Measurements from ENCODE around the gene B3GNT3.
A peak's percentile ranks its signal among the peaks of the same experiment; 100 is the strongest.

Gene B3GNT3

DNA sequence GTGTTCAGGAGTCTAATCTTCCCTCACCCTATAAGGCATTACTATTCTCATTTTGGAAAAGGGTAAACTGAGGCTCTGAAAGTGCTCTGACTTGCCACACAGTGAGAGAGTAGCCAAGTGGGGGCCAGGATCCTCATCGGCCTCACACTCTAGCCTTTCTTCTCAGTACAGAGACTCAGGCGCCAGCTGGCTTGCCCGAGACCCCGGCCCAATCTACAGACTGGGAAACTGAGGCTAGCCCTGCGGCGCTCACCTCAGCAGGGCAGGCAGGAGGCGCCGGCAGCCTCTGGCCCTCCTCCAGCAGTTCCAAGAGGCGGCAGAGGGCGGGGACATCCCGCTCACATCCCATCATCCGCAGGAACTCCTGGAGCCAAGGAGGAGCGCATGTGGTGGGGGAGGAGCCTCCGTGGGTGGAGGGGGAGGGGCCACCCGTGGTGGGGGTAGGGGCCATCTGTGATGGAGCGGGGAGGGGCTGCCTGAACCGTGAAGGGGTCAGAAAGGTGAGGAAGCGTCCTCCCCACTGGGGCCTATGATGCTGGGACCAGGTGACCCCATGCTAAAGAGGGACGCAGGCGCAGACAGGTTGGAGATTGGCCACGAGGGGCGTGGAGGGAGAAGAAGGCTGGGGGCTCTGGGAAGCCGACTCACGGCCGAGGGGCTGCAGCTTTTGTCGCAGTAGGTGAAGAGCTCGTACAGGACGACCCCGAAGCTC lies 35.1 kb downstream of the B3GNT3 start:
- no peak for DNase-seq (ENCODE audit: low read depth)
- H3K4me3 ChIP-seq (ENCODE audit: low read depth, low read length) = no peak overlapping the region
- TF ChIP-seq, protein P1, sequence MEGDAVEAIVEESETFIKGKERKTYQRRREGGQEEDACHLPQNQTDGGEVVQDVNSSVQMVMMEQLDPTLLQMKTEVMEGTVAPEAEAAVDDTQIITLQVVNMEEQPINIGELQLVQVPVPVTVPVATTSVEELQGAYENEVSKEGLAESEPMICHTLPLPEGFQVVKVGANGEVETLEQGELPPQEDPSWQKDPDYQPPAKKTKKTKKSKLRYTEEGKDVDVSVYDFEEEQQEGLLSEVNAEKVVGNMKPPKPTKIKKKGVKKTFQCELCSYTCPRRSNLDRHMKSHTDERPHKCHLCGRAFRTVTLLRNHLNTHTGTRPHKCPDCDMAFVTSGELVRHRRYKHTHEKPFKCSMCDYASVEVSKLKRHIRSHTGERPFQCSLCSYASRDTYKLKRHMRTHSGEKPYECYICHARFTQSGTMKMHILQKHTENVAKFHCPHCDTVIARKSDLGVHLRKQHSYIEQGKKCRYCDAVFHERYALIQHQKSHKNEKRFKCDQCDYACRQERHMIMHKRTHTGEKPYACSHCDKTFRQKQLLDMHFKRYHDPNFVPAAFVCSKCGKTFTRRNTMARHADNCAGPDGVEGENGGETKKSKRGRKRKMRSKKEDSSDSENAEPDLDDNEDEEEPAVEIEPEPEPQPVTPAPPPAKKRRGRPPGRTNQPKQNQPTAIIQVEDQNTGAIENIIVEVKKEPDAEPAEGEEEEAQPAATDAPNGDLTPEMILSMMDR (IDR thresholded peaks at IDR 0.05; ENCODE audit: low read depth, low read length) = no peak
- TF ChIP-seq, protein P2, sequence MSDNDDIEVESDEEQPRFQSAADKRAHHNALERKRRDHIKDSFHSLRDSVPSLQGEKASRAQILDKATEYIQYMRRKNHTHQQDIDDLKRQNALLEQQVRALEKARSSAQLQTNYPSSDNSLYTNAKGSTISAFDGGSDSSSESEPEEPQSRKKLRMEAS (IDR thresholded peaks at IDR 0.05; ENCODE audit: low read depth, low read length) = no peak
- no peak for TF ChIP-seq MYC (IDR thresholded peaks at IDR 0.05; ENCODE audit: low read depth, low read length)
- no peak for TF ChIP-seq POLR2A (IDR thresholded peaks at IDR 0.05; ENCODE audit: extremely low read depth, insufficient read length)

DNA sequence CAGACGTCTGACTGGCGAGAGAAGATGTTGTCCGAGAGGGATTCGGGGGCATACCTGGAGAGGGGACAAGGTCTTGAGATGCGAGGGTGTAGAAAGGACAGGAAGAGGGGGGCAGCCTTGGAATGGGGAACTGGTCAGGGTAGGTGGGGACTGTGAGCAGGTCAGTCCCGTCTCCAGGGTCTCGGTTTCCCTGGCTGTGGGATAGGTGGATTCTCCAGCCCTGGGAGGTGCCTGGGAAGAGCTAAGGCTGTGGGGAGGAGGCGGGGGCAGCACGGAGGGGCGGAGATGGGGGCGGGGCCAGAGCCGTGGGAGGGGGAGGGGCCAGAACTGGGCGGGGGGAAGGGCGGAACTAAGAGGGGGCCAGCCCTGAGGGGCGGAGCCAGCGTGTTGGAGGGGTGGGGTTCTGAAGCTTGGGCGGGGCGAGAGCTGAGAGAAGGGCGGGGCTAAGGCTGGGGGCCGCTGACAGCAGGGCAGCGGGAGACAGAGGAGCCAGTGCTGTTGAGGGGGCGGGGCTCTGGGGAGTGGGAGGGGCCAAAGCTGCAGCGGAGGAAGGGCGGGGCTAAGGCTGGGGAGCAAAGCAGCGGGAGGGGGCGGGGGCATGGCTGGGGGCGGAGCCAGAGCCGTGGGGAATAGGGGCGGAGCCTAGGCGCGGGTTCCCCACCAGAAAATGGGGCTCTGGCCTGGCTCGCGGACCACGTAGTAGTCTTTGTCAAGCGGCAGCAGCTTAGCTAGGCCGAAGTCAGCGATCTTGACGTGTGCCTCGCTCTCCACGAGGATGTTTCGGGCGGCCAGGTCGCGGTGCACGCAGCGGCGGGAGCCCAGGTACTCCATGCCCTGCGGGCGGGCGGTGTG lies 35.9 kb downstream of the B3GNT3 start:
- peak; percentile 39 for DNase-seq (ENCODE audit: low read depth)

DNA sequence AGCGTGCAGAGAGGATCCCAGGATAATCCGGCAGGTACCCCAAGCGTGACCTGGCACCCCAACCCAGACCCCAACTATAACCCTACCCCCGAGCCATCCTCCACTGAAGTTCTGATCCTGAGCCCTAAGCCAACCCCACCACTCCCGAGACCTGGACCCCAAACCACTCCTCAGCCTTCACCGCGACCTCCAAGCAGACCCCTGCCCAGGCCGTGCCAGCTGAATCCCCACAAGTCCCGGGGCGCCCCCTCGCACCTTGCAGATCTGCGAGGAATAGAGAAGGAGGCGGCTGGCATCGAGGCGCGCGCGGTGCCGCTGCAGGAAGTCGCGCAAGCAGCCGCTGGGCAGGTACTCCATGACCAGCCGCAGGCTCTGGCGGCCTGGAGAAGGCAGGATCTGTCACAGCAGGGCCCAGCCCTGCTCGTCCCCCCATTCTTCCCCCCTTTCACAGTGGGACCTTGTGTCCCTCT lies 36.5 kb downstream of the B3GNT3 start:
- TF ChIP-seq MYC (IDR thresholded peaks at IDR 0.05; ENCODE audit: low read depth, low read length) (no peak), POLR2A (IDR thresholded peaks at IDR 0.05; ENCODE audit: extremely low read depth, insufficient read length) (no peak)
- TF ChIP-seq, protein P2 (IDR thresholded peaks at IDR 0.05; ENCODE audit: low read depth, low read length) = no peak
- TF ChIP-seq, protein P1 (IDR thresholded peaks at IDR 0.05; ENCODE audit: low read depth, low read length) = no peak
- DNase-seq (ENCODE audit: low read depth) = no peak
- no peak overlapping the region for H3K4me3 ChIP-seq (ENCODE audit: low read depth, low read length)

More for the DNA sequence above, 35.9 kb downstream of the B3GNT3 start:
- TF ChIP-seq, protein P1 (IDR thresholded peaks at IDR 0.05; ENCODE audit: low read depth, low read length) = no peak
- no peak for TF ChIP-seq MYC (IDR thresholded peaks at IDR 0.05; ENCODE audit: low read depth, low read length)
- no peak for TF ChIP-seq POLR2A (IDR thresholded peaks at IDR 0.05; ENCODE audit: extremely low read depth, insufficient read length)
- TF ChIP-seq, protein P2 (IDR thresholded peaks at IDR 0.05; ENCODE audit: low read depth, low read length) = no peak
- H3K4me3 ChIP-seq (ENCODE audit: low read depth, low read length) = no peak overlapping the region

DNA sequence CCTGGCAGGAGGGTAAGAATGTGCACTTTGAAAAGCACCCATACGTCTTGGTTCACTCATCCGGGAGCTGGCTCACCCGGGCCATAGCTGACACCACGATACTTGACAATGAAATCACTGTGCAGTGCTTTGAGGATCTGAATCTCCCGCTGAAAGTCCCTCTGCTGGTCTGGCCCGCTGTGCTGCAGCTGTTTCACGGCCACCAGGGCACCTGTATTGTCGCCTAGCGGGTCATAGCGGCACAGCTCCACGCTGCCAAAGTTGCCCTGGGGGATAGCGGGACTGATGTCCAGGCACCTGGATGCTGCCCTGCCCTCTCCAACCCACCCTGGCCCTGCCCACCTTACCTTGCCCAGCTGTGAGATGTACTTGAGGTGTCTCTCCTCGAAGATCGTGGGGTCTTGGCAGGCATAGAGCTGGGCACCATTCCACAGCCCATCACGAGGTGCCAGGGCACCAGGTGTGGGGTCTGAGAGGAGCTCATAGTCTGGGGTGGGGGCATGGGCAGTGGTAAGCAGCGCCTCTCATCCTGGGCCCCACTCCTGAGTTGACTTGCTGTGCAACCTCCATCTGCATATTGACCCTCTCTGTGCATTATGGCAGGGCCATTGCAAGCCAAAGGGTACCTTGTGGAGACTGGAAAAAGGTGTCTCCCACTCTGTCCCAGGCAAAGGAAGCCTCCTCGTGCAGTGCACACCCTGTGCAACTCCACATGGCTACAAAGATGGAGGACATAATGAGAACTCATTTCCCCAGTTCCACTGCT lies 37.7 kb downstream of the B3GNT3 start:
- no peak for DNase-seq (ENCODE audit: low read depth)
- H3K4me3 ChIP-seq (ENCODE audit: low read depth, low read length) = no peak overlapping the region
- TF ChIP-seq POLR2A (IDR thresholded peaks at IDR 0.05; ENCODE audit: extremely low read depth, insufficient read length) (no peak), MYC (IDR thresholded peaks at IDR 0.05; ENCODE audit: low read depth, low read length) (no peak)
- TF ChIP-seq, protein P1 (IDR thresholded peaks at IDR 0.05; ENCODE audit: low read depth, low read length) = no peak
- TF ChIP-seq, protein P2 (IDR thresholded peaks at IDR 0.05; ENCODE audit: low read depth, low read length) = no peak

Data from NB4 (cell line).